ENCODE results near the gene UXT.
"Not testable (repeated sequence)": the region's sequence is repeated elsewhere in the genome, so short reads cannot be mapped to it uniquely, and the experiment has no call there.

UXT gene

DNA sequence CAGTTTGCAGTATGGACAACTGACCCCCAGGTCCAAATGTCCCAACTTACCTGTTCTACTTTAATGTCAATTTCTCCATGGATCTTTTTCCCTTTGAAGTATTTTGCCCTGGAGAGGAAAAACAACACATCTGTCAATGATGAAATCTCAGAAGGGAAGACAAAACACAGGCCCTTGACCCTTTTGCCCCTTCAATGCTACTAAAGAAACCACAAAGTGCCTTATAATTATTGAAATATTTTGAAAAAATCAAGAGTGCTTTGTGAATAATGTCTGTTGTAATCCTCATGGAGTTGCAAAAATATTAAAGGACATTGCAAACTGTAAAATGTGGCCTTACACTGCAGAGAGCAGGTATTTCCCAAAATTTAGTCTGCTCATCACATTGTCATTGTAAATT lies 51.9 kb downstream of the UXT start:
- H3K4me1 ChIP-seq (ENCODE audit: control insufficient read depth, insufficient read depth, low read length), result no peaks in the 10 kb centered on the region
- H3K27ac ChIP-seq (ENCODE audit: low read depth, low read length), result no peak overlapping the region
- no peak overlapping the region for H3K4me3 ChIP-seq (ENCODE audit: low read length)
- no peaks in the 10 kb centered on the region for H3K27me3 ChIP-seq (ENCODE audit: control insufficient read depth, insufficient read depth, low read length)
- H3K36me3 ChIP-seq (ENCODE audit: control insufficient read depth, insufficient read depth, low read length), result no peaks in the 10 kb centered on the region
- H3K9ac ChIP-seq (ENCODE audit: low read length), result no peak overlapping the region

DNA sequence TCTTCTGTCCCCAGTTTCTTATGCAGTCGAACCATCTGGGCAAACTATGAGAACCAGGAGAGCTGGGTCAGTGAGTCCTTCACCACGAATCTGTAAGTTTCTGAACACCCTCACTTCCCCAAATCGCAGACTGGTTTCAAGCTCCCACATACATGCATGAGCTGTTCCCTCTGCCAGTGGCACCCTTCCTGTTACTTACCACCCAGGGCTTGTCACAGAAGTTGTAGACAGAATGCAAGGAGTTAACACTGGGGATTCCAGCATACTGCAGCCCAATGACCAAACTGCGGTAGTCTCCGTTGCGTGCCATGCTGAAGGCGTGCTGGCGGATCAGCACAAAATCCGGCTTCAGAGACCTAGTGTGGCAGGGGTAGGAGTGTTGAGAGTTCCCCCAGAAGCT lies 54.0 kb downstream of the UXT start:
- H3K4me1 ChIP-seq (ENCODE audit: control insufficient read depth, insufficient read depth, low read length), result no peaks in the 10 kb centered on the region
- H3K9ac ChIP-seq (ENCODE audit: low read length), result no peak overlapping the region
- H3K27ac ChIP-seq (ENCODE audit: low read depth, low read length), result no peak overlapping the region
- H3K36me3 ChIP-seq (ENCODE audit: control insufficient read depth, insufficient read depth, low read length), result no peaks in the 10 kb centered on the region
- no peaks in the 10 kb centered on the region for H3K27me3 ChIP-seq (ENCODE audit: control insufficient read depth, insufficient read depth, low read length)
- H3K4me3 ChIP-seq (ENCODE audit: low read length), result no peak overlapping the region

DNA sequence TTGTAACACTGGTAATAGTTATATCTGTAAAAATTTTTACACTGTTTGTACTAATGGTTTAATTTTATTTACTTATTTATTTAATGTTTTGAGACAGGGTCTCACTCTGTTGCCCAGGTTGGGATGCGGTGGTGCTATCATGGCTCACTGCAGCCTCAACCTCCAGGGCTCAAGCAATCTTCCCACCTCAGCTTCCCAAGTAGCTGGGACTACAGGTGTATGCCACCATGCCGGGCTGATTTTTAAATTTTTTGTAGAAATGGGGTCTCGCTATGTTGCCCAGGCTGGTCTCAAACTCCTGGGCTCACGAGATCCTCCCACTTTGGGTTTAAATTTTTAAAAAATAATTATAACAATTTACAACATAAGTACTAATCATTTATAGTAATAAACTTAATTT lies 55.9 kb downstream of the UXT start:
- H3K27me3 ChIP-seq (ENCODE audit: control insufficient read depth, insufficient read depth, low read length); H3K36me3 ChIP-seq (ENCODE audit: control insufficient read depth, insufficient read depth, low read length); H3K9ac ChIP-seq (ENCODE audit: low read length); H3K4me1 ChIP-seq (ENCODE audit: control insufficient read depth, insufficient read depth, low read length); H3K4me3 ChIP-seq (ENCODE audit: low read length); H3K27ac ChIP-seq (ENCODE audit: low read depth, low read length): not testable (repeated sequence)

Measured in rectal smooth muscle tissue (tissue), 1 donor.